Measurements from ENCODE around the gene LMO1.

LMO1 gene

DNA sequence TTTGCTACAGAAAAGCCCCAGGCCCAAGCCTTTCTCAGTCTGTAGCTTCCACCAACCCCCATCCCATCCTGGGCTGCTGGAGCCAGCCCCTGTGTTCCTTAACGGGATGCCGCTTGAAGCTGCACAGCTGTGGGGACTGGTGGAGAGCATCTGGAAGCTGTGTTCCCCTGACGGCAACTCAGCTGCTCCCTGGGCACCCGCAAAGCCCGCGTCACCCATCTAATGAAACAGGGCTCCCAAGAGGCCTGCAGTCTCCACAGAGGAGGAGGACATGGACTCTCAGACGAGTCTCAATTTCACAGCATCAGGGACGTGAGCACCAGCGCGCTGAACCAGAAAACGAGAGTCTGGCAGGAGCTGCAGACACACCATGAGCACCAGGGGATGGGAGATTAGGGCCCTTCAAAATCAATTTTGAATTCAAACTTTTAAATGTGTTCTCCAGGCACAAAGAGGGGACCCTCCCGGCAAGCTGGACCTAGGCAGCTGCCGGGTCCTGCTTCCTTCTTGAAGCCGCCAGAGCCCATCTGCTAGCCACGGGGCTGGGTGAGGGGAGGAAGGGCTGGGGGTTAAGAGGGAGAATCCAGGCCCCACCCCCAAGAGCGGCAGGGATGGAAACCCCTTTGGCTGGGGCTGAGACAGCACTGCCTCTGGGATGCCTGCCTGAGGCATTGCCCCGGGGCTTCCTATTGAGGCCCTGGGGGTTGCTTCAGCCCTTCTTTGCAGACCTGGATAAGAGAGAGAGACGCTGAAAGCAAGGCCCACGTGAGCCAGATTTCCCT is 21.0 kb downstream of the LMO1 start:
- DNase-seq, result no peak

DNA sequence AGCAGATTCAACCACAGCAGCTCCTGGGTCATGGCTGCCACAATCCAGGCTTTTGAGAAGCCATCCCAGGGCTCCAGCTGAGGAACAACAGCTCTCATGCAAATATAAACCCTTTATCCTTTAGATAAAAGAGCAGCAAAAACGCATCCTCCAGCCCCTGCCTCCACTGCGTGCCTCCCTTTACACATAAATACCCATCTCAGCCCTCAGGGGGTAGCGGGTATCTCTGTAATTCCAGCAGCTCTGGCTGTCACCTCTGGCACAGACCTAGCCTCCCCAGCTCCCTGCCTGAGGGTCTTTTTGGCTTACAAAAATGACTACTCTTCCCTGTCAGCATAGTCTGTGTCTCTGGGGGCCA is 21.6 kb downstream of the LMO1 start:
- DNase-seq, result no peak

DNA sequence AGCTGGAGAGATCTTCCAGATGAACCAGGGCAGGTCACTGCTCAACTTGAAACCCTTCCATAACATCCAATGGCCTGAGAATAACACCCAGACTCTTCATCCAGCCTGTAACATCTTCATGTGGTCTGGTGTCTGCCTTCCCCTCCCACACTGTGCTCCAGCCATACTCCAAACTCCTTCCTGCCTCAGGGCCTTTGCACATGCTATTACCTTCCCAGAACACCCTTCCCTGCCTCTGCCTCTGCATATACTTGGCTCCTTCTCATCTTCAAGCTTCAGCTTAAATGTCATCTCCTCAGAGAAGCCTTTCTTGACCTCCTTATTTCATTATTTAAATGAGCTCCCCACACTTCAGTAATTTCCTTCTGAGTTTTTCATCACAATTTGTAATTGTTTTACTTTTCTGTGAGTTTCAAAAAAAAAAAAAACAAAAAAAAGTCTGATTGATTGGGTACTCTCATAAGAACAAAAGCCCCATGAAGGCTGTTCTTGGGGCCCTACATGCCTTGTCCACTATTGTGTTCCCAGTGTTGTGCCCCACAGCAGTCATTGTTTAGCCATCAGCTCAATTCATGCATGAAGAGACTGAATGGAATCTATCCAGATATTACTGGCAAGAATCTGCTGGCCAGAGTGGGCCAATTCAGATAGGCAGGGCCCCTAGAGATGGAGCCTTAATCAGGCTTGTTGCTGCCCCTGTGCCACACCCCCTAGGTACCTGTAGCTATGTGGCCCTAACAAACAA is 22.1 kb downstream of the LMO1 start:
- DNase-seq, result no peak

DNA sequence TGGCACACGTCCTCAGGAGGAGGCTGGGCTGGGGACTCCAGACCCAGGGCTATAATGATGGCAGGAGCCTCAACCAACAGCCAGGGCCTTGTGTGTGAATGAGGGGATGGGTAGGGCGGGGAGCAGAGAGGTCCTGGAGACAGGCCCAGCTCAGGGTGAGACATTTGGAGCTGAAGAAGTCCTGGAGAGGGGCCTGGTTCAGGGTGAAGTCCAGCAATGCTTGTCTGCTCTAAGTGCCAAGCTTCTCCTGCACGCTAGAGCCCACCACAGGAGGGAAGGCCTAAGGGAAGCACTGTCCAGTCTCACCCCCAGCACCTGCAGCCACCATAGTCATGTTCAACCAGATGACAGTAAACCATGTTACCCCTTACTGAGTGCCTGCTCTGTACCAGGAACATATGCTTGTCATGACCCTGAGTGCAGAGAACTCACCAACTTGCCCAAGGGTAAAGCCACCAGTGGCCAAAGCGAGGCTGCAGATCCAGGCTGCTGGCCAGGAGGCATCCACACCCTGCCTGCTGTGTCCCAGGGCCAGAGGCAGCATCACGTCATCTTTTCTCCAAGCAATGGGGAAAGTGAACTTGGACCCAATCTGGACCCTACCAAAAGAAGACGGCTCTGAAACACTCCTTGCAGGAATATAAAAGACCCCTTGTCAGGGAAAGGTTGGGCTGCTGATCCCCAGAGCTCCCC is 24.0 kb downstream of the LMO1 start:
- DNase-seq, result no peak

DNA sequence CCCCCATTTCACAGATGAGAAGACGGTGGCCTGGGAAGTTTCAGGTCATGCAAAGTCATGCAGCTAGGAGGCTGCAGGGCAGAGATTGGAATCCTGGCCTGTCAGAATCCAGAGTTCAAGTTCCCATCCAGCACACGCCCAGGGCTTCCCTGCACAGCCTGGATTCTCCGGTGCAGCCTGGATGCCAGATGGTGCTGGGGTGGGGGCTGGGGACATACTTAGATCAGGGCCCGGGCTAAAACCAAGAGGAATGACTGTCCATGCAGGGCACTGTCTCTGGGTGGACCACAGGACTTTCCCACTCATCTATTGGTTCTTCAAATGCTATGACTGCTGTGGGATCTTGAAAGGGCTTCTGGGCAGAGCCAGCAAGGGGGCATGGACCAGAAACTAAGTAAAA is 24.6 kb downstream of the LMO1 start:
- DNase-seq, result no peak

DNA sequence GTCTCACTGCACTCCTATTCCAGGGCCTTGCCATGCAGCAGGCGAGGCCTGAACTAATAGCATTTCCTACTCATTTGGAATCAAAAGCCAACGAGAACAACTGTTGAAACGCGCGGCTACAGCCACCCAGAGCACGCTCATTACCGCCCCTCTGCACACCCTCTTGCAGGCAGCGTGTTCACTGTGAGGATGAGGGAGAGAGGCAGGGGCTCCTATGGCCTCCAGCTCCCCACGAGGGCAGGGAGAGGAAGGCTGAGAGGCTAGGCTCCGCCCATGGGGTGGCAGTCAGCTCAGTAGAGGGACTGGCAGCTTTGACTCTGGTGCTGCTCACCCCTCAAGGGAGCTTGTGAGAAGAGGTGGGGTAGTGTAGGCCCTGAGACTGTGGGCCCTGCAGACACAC is 26.2 kb downstream of the LMO1 start:
- no peak for DNase-seq

DNA sequence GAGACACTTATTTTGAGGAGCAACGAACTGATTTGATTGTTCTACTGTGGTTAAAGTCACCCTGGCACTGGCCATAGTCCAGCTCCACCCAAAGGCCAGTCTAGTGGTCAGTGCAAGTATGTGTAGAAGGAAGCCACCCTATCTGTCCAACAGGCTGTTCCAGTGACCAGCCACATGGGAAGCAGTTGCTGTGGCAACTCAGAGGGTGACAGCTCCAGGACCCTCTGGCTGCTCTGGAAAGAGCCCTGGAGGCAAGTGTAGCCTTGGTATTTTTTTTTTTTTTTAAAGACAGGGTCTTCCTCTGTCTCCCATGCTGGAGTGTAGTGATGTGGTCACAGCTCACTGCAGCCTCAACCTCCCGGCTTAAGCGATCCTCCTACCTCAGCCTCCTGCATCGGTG is 27.8 kb downstream of the LMO1 start:
- no peak for DNase-seq

DNA sequence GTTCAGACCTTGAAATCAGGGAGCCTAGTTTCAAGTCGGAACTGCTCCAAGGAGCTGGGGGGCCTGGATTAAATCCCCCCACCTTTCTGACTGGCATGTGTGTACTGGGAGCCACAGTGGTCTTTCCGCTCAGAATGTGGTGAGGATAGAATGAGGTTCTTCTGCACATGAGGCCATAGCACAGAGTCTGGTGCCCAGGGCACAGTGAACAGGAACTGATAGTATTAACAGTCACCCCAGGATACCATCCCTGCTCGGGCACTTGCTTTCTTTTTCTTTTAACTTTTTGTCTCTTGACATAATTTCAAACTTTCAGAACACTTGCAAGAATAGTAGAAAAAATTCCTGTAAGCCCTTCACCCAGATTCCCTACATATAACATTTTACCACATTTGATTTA is 28.8 kb downstream of the LMO1 start:
- no peak for DNase-seq

DNA sequence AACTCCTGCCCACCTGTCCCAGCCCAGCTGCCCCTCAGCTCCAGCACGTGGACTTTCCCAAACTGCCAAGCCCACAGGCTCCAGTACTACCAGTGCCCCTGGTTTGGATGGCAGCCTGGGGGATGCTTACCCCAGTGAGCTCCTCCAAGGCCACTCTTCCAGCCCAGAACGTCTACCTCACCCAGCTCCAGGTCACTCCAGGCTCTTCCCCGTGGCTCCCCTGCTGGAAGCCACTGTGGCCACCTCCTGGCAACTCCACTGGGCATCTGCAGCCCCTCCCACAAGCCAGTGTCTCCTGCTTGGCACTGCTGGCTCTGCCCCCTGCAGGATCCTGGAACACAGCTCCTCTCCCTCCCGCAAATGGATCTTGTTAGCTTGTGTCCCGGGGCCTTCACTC is 29.3 kb downstream of the LMO1 start:
- peak in 1 of 2 experiments; percentile 8 for DNase-seq

DNA sequence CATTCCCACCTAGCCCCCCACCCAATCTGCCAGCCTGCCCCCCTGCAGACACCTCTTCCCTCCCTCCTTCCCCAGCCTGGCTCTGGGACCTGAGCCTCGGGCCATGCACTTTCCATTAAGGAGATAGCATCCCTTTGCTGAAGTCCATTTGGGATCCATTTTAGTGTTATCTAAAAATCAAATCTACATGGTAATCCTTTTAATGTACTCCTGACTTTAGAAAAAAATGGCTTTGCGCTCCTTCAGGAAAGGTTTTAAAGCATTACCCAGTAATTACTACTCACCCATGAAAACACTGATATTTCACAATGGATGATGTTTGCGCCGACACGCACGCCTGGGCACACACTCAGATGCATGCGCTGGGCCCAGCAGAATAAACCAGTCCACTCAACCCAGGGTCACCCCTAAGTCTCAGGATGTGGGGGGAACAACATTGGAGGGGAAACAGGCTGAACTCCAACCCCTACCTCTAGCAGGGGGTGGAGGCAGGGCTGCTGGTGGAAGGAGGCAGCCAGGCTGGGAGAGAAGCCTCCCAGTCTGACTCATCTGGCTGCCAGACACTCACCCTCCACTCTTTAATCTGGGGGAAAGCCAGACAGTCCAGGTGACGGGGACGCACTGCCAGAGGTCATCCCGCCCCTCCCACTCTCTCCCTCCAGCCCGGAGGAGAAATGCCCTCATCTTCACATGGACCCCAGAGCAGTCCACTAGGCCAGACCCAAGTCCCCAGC is 29.8 kb downstream of the LMO1 start:
- no peak for DNase-seq

DNA sequence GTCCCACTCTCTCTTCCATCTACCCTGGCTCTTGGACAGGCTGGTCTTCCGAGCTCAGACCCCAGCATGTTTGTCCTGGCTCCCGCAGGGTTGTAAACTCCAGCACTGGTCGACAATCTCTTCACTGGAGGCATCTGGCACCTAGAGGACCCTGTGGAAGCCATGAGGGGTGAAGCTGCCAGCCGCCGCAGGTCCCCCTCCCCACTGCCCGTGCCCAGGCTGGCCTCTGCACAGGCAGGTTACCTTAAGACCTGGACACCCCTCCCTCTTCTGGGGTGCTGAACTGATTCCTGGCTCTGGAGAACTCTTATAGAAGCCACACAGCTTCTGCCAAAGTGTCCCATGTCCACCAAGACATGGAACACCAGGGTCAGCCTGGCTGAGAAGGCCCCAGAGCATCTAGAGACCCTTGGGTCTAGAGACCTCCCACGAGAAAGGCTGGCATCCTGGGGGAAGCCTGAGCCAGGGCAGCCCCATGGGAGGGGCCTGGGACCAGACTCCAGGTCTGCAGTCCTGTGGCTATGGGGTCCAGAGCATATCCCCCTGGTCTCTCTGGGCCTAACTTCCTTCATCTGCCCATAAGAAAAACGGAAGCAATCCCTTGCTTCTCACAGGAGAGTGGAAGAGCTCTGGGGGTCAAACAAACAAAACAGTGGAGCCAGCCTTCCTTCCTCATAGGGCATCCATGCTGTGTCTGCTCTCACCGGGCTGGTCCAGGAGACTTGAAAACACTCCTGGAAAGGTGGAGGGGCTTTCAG is 30.6 kb downstream of the LMO1 start:
- no peak for DNase-seq

DNA sequence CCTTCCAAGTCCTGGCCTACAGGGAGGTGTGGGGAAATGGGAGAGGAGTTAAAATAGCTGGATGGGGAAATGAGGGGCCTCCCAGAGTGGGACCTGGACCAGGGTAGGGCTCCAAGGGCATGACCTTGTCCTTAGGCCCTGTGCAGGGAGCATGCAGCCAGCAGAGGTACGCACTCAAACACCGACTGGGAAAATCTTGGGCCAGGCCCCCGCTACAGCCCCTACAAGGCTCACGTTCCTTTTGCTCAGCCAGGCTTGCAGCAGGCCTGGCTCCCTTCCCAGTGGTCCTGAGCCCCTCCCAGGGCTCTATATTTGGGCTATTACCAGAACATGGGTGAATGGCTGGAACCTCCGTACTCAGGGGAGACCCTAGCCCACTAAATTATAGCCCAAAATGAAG is 31.3 kb downstream of the LMO1 start:
- DNase-seq, result no peak

DNA sequence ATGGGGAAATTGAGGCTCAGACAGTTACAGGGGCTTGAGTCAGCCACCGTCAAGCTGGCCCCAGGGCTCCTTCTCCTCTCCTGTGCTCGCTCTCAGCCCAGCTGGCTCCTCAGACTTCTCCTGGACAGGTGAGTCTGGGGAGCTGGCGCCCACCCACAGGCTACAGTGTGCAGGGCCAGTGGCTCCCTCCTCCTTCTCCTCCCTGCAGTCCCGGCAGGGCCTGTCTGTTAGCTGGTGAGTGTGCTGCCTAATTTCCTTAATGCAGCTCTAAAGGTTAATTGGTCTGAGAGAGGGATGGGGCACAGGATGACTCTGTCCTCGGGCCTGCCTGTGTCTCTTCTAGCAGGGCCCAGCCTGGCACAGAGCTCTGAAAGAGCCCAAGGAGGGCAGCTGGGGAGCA is 31.7 kb downstream of the LMO1 start:
- no peak for DNase-seq

DNA sequence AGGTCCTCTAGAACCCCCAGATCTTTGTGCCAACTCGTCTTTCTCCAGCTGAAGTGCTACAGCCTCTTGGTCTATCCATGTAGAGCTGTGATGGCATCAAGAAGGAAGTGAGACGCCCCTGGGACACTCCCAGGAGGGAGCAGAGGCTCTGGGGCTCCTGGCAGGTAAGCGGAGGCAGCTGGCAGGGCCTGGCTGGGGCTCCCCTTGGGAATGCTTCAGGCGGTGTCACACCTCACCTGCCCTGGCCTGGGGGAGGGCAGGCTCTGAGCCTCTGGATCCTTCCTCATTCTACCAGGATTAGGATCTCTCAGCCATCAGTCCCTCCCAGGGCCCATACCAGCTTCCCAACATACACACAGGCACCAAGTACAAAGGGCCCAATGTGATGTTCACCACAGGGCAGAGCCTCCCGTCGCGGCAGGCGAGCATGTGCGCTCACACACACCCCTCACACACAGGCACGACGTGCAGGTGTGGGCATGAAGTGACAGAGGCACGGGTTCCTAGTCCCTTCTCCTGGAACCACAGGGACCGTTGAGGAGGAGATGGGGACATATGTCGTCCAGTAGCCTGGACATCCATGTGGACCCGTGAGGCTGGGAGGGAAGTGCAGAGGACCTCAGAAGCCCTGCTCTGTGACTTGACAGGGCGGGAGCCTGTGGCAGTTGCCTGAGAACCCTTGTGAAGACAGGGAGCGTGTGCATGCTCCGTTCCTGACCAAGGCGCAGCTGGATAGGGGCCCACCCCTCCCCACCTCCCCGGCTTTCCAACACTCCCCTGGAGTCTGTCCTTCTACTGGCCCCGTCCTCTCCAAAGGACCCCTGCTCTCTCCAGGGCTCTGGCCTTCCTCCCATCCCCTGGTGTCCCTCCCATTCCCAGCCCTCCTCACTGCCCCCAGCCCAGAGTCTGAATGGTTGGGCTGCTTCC is 32.5 kb downstream of the LMO1 start:
- no peak for DNase-seq

DNA sequence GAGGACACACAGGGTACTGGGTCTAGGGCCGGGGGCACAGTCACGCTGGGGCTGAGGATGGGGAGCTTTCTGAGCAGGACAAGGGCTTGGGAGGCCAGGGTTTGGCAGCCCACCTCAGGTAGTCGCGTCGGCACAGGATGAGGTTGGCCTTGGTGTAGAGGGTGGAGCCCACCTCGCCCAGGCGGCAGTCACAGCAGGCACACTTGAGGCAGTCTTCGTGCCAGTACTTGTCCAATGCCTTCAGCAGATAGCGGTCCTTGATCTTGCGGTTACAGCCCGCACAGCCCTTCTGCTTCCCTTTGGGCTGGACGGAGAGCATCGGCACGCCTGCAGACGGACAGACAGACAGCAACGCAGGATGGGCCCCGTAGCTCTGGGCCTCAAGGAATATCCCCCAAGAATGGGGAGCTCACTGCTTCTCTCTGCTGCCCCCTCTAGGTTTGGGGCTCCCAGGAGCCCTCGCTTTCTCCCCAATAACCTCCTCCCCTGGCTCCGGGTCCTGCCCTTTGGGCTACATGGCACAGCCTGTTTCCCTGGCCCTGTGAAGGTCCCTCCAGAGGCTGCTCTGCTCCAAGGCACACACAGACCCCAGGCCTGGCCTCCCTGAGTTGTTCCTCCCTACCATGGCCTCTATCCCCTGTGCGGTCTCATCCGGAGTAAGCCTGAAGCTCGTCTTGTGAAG is 33.4 kb downstream of the LMO1 start:
- no peak for DNase-seq

DNA sequence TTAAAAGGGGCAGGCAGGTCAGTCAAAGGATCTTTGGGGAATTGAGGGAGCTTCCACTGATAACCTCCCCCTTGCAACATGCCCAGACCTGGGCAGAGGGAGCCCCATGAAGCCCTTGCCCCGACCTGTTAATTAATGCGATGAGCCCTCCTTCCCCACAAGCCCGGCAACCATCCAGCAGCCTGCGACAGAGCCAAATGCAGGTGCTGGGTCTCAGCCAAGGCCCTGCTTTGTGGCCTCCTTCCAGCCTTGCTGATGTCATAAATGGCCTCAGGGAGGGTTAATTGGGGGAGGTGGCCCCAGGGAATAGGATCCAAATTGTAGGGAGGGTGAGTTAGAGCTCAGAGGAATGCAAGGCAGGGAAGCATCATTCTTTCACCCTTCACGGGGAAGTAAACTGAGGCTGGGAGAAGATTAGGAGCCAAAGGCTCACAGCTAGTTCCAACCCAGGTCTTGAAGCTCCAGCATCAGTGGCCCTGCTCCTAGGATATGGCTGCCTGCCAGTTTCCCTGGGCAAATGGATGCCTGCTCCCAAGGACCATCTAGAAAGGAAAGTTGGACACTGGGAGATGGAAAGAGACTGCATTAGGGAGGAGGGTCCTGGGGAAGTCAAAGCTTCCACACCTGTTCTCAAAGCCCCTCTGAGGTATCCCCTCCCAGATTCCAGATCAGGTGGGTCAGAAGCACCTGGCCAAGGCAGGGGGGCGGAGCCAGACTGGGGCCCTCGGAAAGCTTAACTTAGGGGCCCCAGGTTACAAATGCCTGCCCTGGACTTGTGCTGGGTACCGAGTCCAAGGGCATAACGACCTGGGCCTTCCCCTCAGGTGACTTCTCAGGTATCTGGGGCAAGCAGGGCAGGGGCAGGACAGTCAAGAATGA is 34.1 kb downstream of the LMO1 start:
- no peak for DNase-seq

DNA sequence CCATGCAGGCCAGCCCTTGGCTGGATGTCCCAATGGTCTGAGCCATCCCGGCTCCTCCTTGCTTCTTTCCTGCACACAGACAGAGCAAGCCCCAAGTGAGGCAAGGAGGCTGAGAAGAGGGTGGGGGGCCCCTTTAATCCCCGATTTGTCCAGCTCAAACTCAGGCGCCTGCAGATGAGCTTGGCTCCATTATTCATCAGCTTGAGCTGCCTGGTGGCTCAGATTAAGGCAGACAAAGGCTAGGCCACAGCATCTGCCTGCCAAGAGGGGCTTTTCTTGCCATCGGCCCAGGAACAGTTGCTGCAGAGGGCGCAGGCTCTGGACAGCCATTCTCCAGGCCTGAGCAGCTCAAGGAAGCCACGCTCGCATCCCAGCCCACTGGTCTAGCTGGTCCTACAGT is 35.4 kb downstream of the LMO1 start:
- no peak for DNase-seq

DNA sequence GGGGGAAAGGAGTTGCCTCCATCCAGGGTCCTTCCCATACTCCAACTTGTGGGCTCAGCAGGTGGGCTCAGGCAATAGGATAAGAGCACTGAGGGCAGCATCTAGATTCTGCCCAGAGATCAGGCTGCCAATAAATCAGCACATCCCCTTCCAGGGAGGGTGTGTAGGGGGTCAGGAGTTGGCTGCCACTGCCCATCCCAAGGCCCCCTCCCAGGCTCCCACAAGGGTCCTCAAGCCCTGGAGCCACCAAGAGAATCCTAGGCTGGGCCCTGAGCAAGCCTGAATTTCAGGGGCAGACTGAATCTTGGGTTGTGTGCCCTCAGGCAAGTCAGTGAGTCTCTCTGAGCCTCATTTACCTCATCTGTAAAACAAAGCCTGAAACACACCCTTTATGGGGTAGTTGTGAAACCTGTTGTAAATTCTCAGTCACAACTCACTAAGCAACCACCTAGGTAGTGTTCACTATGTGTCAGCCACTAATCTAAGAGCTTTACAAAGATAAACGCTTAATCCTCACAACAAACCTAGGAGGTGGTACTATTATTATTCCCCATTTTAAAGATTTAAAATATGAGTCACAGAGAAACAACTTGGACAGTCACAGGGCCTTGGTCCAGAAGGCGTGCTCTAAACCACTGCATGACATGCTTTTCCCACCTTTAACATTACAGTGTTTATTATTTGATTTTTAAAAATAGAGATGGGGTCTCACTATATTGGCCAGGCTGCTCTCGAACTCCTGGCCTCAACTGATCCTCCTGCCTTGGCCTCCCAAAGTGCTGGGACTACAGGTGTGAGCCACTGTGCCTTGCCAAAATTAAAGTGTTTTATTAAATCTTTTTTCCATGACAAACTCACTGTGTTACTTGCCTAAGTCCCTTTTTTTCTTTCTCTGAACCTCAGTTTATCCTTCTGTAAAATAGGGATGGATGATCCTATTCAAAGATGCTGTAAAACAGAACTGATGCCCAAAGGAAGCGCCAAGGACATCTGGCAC is 36.2 kb downstream of the LMO1 start:
- no peak for DNase-seq
